ENCODE data around the gene SLC3A2.

- no peak for TF ChIP-seq CTCF (IDR thresholded peaks at IDR 0.05; ENCODE audit: poor library complexity)
- no peak for TF ChIP-seq EZH2 (IDR thresholded peaks at IDR 0.05; ENCODE audit: borderline replicate concordance)
These were observed 15.4 kb downstream of the SLC3A2 start for GRCh38 chr11:62896049-62896448.
